GM18951 (cell line): ENCODE data around the gene GPATCH8.
"Not testable (repeated sequence)": the region's sequence is repeated elsewhere in the genome, so short reads cannot be mapped to it uniquely, and the experiment has no call there.

Experiments
- POLR2A ChIP-seq: IDR thresholded peaks from 4 replicates; pipeline ENCODE4 v1.6.1; 2011; ENCODE audit warnings: mild to moderate bottlenecking; ENCODE audit not compliant: insufficient read length, insufficient read depth; ENCODE audit errors: extremely low read depth
- in situ Hi-C: fragments of 300-500 bp; cut with MboI; formaldehyde crosslinking; loops from one replicate; pipeline ENCODE4 v1.12.0; 2022; ENCODE audit warnings: low sequenced_read_pairs, mixed read lengths, inconsistent platforms; ENCODE audit not compliant: unreplicated experiment

The GPATCH8 gene

GRCh38 chr17:44503147-44504029 lies at the start of gene GPATCH8:
TSS of gene GPATCH8 (minus strand) at chr17:44503406. CDS start at chr17:44503370, 36 bp downstream.
- in situ Hi-C loops = loop anchor here (25.0 kb wide), 1 partner anchor 291 kb away; the partner anchor contains the start of gene UBTF
- TF ChIP-seq POLR2A = peak; percentile 74

- TF ChIP-seq POLR2A = no peak
- in situ Hi-C loops = no loop called here
These were observed 49.2 kb upstream of the GPATCH8 start for GRCh38 chr17:44552361-44552760.

- in situ Hi-C loops = no loop called here
- no peak for TF ChIP-seq POLR2A
These were observed 46.5 kb upstream of the GPATCH8 start for GRCh38 chr17:44549686-44550085.

GRCh38 chr17:44548376-44549230 lies 45.4 kb upstream of the GPATCH8 start:
- no peak for TF ChIP-seq POLR2A
- in situ Hi-C loops = no loop called here

- in situ Hi-C loops = no loop called here
- no peak for TF ChIP-seq POLR2A
These were observed 44.5 kb upstream of the GPATCH8 start for GRCh38 chr17:44547625-44548267.

- in situ Hi-C loops = no loop called here
- TF ChIP-seq POLR2A = no peak
These were observed 43.7 kb upstream of the GPATCH8 start for GRCh38 chr17:44546671-44547606.

GRCh38 chr17:44543905-44544523 lies 40.8 kb upstream of the GPATCH8 start:
- in situ Hi-C loops = no loop called here
- TF ChIP-seq POLR2A = no peak

GRCh38 chr17:44543213-44543904 lies 40.2 kb upstream of the GPATCH8 start:
- in situ Hi-C loops = no loop called here
- TF ChIP-seq POLR2A = no peak

- in situ Hi-C loops = no loop called here
These were observed 38.8 kb upstream of the GPATCH8 start for GRCh38 chr17:44541884-44542581.

GRCh38 chr17:44540246-44541084 lies 37.3 kb upstream of the GPATCH8 start:
- in situ Hi-C loops = no loop called here
- TF ChIP-seq POLR2A = no peak

More at GRCh38 chr17:44541884-44542581, 38.8 kb upstream of the GPATCH8 start:
- no peak for TF ChIP-seq POLR2A

- in situ Hi-C loops = no loop called here
These were observed 36.5 kb upstream of the GPATCH8 start for GRCh38 chr17:44539673-44540072.

GRCh38 chr17:44537922-44538321 lies 34.7 kb upstream of the GPATCH8 start:
- in situ Hi-C loops = not testable (repeated sequence)

More at GRCh38 chr17:44539673-44540072, 36.5 kb upstream of the GPATCH8 start:
- TF ChIP-seq POLR2A = no peak
